GM19328 (cell line): Measurements from ENCODE around the gene MED6.

Experiments used
- ATAC-seq: cut with Tn5 transposase; IDR thresholded peaks from one replicate; pipeline ENCODE4 v1.9.1; 2021; ENCODE audit warnings: mild to moderate bottlenecking, moderate library complexity; ENCODE audit not compliant: unreplicated experiment

Gene MED6, protein sequence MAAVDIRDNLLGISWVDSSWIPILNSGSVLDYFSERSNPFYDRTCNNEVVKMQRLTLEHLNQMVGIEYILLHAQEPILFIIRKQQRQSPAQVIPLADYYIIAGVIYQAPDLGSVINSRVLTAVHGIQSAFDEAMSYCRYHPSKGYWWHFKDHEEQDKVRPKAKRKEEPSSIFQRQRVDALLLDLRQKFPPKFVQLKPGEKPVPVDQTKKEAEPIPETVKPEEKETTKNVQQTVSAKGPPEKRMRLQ

GRCh38 chr14:70600382-70601157 lies at the start of gene MED6:
MED6 (minus strand) TSS chr14:70600655; CDS start chr14:70600637, 18 bp downstream.
- ATAC-seq, result peak; percentile 88

DNA sequence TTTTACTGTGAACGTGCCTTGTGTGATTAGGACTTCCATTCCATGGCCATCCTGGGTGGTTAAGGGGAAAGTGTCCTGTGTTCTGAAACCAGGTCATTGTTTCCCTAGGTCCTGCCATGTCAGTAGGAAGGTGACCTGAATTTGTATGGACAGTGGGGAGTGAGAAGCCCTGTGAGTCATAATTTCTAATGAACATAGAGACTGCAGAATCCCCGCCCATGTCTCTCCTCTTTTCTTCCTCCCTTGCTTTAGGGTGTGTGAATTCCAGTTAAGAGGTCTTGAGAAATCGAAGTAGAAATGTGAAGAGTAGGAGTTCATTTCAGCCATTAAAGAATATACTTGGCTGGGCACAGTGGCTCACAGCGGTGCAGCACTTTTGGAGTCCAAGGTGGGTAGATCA lies 49.3 kb upstream of the MED6 start:
- ATAC-seq, result no peak

DNA sequence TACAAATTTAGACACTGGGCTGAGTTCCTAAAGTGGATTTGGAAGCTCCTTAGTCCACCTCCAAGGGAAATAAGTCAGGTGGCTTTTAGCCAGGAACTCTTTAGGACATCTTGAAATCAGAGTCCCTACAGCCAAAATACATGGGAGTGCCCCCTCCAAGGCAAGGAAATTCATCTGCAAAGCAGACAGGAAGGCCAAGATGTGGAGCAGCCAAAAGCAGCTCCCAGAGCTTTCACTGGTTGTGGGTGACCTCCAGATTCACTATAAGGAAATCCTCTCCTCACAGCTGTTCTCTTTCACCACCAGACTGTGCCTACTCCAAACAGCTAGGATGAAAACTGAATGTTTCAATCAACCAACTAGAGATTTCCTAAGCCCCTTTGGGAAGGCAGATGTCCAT lies 47.9 kb upstream of the MED6 start:
- no peak for ATAC-seq

DNA sequence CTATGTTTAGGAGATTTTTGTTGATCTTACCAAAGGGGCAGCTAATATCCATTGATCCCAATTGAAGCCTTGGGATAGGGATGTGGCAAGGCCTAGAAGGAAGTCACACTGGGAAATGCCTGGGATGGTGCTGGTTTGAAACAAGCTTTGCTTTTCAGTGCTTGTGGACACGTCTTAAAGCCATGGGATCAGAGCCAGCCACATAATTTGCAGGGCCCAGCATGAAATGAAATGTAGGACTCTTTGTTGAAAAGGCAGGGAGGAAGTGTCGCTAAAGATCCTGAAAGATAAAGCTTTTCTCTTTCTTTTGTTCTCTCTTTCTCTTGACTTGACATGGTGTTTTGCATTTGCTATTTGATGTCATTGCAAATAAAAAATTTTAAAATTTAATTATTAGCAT lies 46.2 kb upstream of the MED6 start:
- ATAC-seq, result no peak

GRCh38 chr14:70645892-70646291 lies 45.4 kb upstream of the MED6 start:
- no peak for ATAC-seq

GRCh38 chr14:70643967-70644366 lies 43.5 kb upstream of the MED6 start:
- no peak for ATAC-seq

DNA sequence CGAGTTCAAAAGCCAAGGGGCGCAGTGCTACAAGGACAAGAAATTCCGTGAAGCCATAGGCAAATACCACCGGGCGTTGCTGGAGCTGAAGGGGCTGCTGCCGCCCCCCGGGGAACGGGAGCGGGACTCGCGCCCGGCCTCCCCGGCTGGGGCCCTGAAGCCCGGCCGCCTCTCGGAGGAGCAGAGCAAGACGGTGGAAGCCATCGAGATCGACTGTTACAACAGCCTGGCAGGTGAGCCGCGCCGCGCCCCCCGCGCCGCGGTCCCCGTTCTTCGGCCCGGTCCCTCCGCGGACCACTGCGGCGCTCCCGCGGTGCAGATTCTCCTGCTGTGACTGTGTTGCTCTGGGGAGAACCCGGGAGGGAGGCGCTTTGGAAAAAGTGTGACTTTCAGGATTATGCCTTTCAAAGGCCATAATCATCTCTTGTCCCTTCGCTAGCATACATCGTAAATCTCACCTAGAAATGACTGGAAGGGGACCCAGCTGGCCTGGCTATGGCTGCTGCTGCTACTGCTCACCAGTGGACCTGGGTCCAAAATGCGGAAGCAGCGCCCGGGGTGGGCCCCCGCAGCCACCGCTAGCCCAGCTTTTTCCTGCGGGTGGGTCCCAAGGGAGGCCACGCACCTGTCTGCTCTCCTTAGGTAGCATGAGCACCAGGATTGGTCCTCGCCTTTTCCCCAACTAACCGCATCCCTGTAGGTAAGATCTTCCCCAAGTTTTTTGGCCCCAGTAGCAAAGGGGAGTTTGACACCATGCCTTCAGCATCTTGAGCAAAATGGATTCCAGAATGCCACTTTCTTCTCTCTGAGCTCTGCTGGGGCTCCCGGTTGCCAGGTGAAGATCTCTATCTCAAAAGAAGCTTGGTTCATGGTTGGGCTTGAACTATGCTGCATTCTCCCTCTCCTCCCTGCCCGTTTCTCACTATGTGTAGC lies 42.1 kb upstream of the MED6 start:
- no peak for ATAC-seq

DNA sequence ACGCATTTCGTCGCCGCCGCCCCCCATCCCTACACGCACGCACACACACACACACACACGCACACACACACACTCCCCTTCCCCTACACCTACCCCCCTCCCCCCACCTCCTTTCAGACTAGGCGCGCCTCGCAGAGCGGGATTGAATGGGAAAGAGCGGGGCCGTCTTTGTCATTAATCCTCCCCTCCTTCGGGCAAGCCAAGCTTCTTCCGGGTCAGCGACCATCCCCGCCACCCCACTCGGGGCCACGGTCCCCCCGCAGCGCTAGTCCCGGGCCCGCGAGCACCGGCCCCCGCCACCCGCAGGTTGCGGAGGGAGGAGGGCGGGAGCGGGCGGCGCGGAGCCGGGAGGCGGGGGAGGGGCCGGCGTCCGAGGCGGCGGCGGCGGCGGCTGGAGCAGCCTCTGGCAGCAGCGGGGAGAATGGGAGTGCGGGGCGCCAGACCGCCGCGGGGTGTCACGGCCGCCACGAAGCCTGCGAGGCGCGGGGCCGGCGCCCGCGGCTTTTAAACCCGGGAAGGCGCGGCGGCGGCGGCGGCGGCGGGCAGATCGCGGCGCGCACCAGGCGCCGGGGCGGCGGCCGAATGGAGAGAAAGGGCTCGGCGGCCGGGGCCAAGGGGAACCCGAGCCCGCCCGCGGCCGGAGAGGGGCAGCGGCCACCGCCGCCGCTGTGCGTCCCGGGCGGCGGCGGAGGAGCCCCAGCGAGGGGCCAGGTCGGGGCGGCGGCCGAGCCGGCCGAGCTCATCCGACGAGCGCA lies 41.3 kb upstream of the MED6 start, which contains the start of gene TTC9:
Gene TTC9, plus strand, starts transcription at position 369 of the 755 bp plus-strand sequence. Its CDS starts 214 bp downstream, at position 583.
- no peak for ATAC-seq

- no peak for ATAC-seq
Measured at GRCh38 chr14:70640938-70641547, 40.6 kb upstream of the MED6 start.

DNA sequence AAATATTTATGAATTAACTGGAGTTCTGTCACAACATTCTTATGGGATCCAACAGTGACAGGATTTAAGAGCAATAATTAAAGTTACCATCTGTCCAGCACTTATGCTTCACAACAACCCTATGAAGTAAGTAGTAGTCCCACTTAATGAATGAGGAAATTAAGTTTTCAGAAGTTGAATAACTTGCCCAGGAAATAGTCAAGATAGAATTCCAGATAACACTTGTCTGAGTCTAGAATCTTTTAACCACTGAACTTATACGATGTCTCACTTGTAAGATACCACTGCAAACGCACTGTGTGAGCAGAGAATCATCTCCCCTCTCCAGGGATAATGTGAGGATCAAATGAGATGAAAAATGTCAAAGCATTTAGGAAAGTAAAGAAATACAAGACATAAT lies 38.0 kb upstream of the MED6 start:
- ATAC-seq, result no peak

- no peak for ATAC-seq
Measured at GRCh38 chr14:70635971-70636595, 35.6 kb upstream of the MED6 start.

GRCh38 chr14:70631948-70632347 lies 31.5 kb upstream of the MED6 start:
- no peak for ATAC-seq

DNA sequence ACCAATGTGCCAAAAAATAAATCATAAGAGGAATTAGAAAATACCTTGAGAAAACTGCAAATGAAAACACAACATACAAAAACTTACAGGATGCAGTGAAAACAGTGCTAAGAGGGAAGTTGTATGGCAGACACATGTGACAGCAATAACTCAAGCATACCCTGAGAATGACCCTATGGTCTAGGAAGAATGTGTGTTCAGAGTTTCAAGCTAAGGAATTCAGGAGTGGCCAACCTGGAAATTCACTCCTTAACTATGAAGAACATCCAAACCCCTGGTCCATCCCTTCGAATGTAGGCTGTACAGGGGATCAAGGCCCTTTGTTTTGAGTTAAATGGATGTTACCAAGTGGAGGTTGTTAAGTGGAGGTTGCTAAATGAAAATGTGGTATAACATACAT lies 24.5 kb upstream of the MED6 start:
- no peak for ATAC-seq

- ATAC-seq, result no peak
Measured at GRCh38 chr14:70622111-70622712, 21.8 kb upstream of the MED6 start.

DNA sequence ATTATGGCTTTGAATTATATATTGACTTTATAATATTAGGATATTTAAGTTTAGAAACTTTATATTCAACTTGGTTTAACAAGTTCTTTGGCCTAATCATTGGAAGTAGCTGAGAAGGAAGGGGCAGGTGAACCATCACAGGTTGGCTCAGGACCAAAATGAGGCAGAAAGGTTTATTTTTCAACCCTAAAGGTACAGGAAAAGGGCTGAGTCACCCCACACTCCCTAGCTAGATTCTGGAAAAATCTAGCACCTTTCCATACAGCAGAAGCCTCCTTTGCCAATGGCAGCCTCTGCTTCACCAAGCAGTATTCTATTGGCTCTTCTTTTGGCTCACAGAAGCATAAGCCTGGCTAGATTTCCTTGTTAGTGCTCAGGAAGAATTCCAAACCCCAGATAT lies 19.3 kb upstream of the MED6 start:
- no peak for ATAC-seq

GRCh38 chr14:70618314-70618713 lies 17.9 kb upstream of the MED6 start:
- ATAC-seq, result no peak

GRCh38 chr14:70616646-70617045 lies 16.2 kb upstream of the MED6 start:
- ATAC-seq, result no peak

- no peak for ATAC-seq
Measured at GRCh38 chr14:70611216-70611615, 10.8 kb upstream of the MED6 start.

DNA sequence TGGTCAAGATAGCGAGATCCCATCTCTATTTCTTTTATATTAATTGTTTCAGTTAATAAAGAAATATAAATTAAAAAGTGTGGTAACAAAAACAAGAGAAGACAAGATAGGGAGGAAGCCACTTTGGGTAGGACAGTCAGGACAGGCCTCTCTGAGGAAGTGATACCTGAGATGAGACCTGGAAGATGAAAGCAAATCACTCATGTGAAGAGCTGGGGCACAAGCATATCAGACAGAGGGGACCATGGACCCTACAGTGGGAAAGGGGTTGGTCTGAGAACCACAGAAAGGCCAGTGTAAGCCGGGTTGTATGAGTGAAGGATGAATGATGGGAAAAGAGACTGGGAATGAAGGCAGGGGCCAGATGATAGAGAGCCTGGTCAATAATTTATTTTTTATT lies 1.8 kb upstream of the MED6 start:
- no peak for ATAC-seq
